Endothelial cell of umbilical vein (primary cell): ENCODE measurements around the gene MYMK. TPM values are rescaled to one million over a fixed set of nuclear protein-coding genes. Genes with fewer than 3 reads are reported as not detected.
A peak's percentile ranks its signal among the peaks of the same experiment; 100 is the strongest.

Experiments
- BruUV-seq: library from RNA; stranded (reverse); fragments of 400-500 nt; replicated peaks from 2 replicates; lab custom pipeline; 2021; lab: Mats Ljungman, UMichigan
- CTCF ChIA-PET: fragments of 300-600, 350-600 bp; sonication (Branson Sonifier 250); formaldehyde crosslinking; loops from one replicate; lab custom pipeline; 2021; ENCODE audit warnings: antibody characterized with exemption, inconsistent platforms; lab: Charles Lee
- POLR2A ChIA-PET: fragments of 300-600, 350-600 bp; sonication (Branson Sonifier 250); formaldehyde crosslinking; loops from one replicate; lab custom pipeline; 2021; ENCODE audit warnings: antibody characterized with exemption, inconsistent platforms; lab: Charles Lee
- DNase-seq: peaks from one replicate; pipeline ENCODE4 v3.0.0-alpha.2; 2011; ENCODE audit warnings: low read depth, low spot score
- FAIRE-seq: peaks from 2 replicates; lab custom pipeline; 2011; peaks lifted over from hg19 to GRCh38; lab: Jason Lieb, UNC
- H2AFZ ChIP-seq: 2 replicates; pipeline ENCODE4 v1.6.0; 2012; ENCODE audit warnings: low read depth, low read length, control low read depth, inconsistent platforms
- H3K27ac ChIP-seq: 2 replicates; pipeline ENCODE4 v1.5.1; 2011; ENCODE audit warnings: low read depth, mild to moderate bottlenecking, control low read depth, low read length, moderate library complexity; ENCODE audit not compliant: insufficient read depth
- H3K27me3 ChIP-seq, 2 experiments: 2 replicates each; pipeline versions ENCODE4 v1.6.0 to v1.6.1; 2011; ENCODE audit warnings: low read length in 2 of 2, mixed read lengths in 1 of 2; ENCODE audit not compliant: control insufficient read depth in 2 of 2, insufficient read depth in 2 of 2
- H3K36me3 ChIP-seq, 2 experiments: 2 replicates in 1 of 2; 3 replicates in 1 of 2; pipeline ENCODE4 v1.5.1; 2011; ENCODE audit warnings: low read length in 2 of 2, mild to moderate bottlenecking in 1 of 2, moderate library complexity in 1 of 2; ENCODE audit not compliant: control insufficient read depth in 2 of 2, insufficient read depth in 2 of 2; ENCODE audit errors: extremely low read depth in 1 of 2
- H3K4me1 ChIP-seq: 3 replicates; pipeline ENCODE4 v1.5.1; 2011; ENCODE audit warnings: mild to moderate bottlenecking, low read length; ENCODE audit not compliant: control insufficient read depth, insufficient read depth; ENCODE audit errors: extremely low read depth
- H3K4me2 ChIP-seq: 2 replicates; pipeline ENCODE4 v1.6.1; 2011; ENCODE audit warnings: low read length, control low read depth, mixed read lengths; ENCODE audit not compliant: insufficient read depth
- H3K4me3 ChIP-seq, 3 experiments: fragments of 200-600 bp in 1 of 3; sonication (generic), shearing (Covaris generic) in 1 of 3; replicated peaks in 1 of 3; 2 replicates each; pipeline ENCODE4 v1.5.1; 2011 to 2016; ENCODE audit warnings: control low read depth in 3 of 3, low read length in 3 of 3, mild to moderate bottlenecking in 2 of 3, inconsistent platforms in 1 of 3, low read depth in 1 of 3, moderate library complexity in 1 of 3; ENCODE audit not compliant: insufficient read depth in 1 of 3
- H3K79me2 ChIP-seq: 2 replicates; pipeline ENCODE4 v1.6.0; 2012; ENCODE audit warnings: low read length, inconsistent platforms; ENCODE audit not compliant: control insufficient read depth, insufficient read depth
- H3K9ac ChIP-seq: replicated peaks from 2 replicates; pipeline ENCODE3; 2011; ENCODE audit warnings: low read length, control low read depth; ENCODE audit not compliant: insufficient read depth; ENCODE audit errors: extremely low read depth
- H3K9me1 ChIP-seq: replicated peaks from 3 replicates; pipeline ENCODE4 v1.6.0; 2011; ENCODE audit warnings: mild to moderate bottlenecking, low read length; ENCODE audit not compliant: control insufficient read depth, insufficient read depth; ENCODE audit errors: extremely low read depth
- H3K9me3 ChIP-seq: replicated peaks from 2 replicates; pipeline ENCODE4 v1.5.1; 2012; ENCODE audit warnings: low read length, inconsistent platforms; ENCODE audit not compliant: control insufficient read depth, insufficient read depth
- H4K20me1 ChIP-seq: replicated peaks from 2 replicates; pipeline ENCODE3; 2011; ENCODE audit warnings: mild to moderate bottlenecking, low read length; ENCODE audit not compliant: control insufficient read depth, insufficient read depth; ENCODE audit errors: extremely low read depth
- JUN ChIP-seq: IDR thresholded peaks from 2 replicates; pipeline ENCODE4 v1.6.1; 2011; ENCODE audit warnings: borderline replicate concordance, low read depth; ENCODE audit not compliant: insufficient read length, insufficient read depth
- POLR2A ChIP-seq: IDR thresholded peaks from 2 replicates; pipeline ENCODE4 v1.6.1; 2012; ENCODE audit warnings: low read depth, mild to moderate bottlenecking, control low read depth, low read length
- dilution Hi-C: fragments of 300-500 bp; cut with MboI; formaldehyde crosslinking; loops from one replicate; pipeline ENCODE4 v1.15.0; 2019; ENCODE audit warnings: low sequenced_read_pairs; ENCODE audit not compliant: extremely low pct_ligation_motif_present
- intact Hi-C: fragments of 100-400 bp; cut with micrococcal nuclease; formaldehyde crosslinking; loops from one replicate; pipeline ENCODE4 v1.10.0; 2022
- polyA plus RNA-seq, 4 experiments: library from polyadenylated mRNA; depleted of rRNA in 3 of 4; stranded (reverse) in 3 of 4; unstranded in 1 of 4; fragments of >200 nt; gene quantifications; 2 replicates each; pipeline versions ENCODE4 v1.2.1 to v1.2.3, GENCODE V29; 2011 to 2012; ENCODE audit warnings: missing spikeins in 1 of 4
- total RNA-seq: library from RNA; stranded (reverse); gene quantifications from 2 replicates; pipeline ENCODE4 v1.2.3, GENCODE V29; 2021
- TF ChIP-seq, protein P1 (sequence below), 2 donors: IDR thresholded peaks; 1 replicate in 1 of 2; 2 replicates in 1 of 2; pipeline ENCODE4 v1.5.1; 2011; ENCODE audit warnings: low read length in 2 of 2, mild to moderate bottlenecking in 2 of 2, moderate library complexity in 2 of 2, control low read depth in 1 of 2, inconsistent platforms in 1 of 2, low read depth in 1 of 2; ENCODE audit not compliant: insufficient read depth in 1 of 2; ENCODE audit errors: extremely low read depth in 1 of 2

Gene MYMK
- total and polyA plus RNA-seq, 2 donors (not counting 3 experiments of a cell fraction or from before 2014, with no cell fraction given), result not detected

GRCh38 chr9:133470427-133470924, 54.3 kb downstream of the MYMK start:
- intact Hi-C loops (no loop called here), dilution Hi-C loops (no loop called here)
- Histone ChIP-seq H4K20me1 (no peaks in the 10 kb centered on the region), H2AFZ (no peak overlapping the region), H3K9me3 (no peaks in the 10 kb centered on the region), H3K9ac (no peak overlapping the region), H3K9me1 (no peaks in the 10 kb centered on the region), H3K4me1 (no peaks in the 10 kb centered on the region), H3K27ac (no peak overlapping the region), H3K79me2 (no peaks in the 10 kb centered on the region), H3K27me3 (no peaks in the 10 kb centered on the region), H3K4me2 (no peak overlapping the region), H3K36me3 (peaks cover 0 to 25% of the 10 kb centered on the region in 2 experiments), H3K4me3 (no peak overlapping the region)
- ChIA-PET CTCF (interaction anchor here (1.2 kb wide), 1 partner anchor 11 kb away, joined by 4 read pairs; no protein-coding TSS in a partner anchor), POLR2A (no interaction called here)
- no TSS peak for BruUV-seq
- no peak for DNase-seq
- FAIRE-seq, result no peak
- peak; percentile 46 for TF ChIP-seq POLR2A
- TF ChIP-seq, protein P1, sequence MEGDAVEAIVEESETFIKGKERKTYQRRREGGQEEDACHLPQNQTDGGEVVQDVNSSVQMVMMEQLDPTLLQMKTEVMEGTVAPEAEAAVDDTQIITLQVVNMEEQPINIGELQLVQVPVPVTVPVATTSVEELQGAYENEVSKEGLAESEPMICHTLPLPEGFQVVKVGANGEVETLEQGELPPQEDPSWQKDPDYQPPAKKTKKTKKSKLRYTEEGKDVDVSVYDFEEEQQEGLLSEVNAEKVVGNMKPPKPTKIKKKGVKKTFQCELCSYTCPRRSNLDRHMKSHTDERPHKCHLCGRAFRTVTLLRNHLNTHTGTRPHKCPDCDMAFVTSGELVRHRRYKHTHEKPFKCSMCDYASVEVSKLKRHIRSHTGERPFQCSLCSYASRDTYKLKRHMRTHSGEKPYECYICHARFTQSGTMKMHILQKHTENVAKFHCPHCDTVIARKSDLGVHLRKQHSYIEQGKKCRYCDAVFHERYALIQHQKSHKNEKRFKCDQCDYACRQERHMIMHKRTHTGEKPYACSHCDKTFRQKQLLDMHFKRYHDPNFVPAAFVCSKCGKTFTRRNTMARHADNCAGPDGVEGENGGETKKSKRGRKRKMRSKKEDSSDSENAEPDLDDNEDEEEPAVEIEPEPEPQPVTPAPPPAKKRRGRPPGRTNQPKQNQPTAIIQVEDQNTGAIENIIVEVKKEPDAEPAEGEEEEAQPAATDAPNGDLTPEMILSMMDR (IDR thresholded peaks at IDR 0.05; ENCODE audit: extremely low read depth in 1 of 2, insufficient read depth in 1 of 2, low read depth in 1 of 2, low read length in 2 of 2), result no peak

DNA sequence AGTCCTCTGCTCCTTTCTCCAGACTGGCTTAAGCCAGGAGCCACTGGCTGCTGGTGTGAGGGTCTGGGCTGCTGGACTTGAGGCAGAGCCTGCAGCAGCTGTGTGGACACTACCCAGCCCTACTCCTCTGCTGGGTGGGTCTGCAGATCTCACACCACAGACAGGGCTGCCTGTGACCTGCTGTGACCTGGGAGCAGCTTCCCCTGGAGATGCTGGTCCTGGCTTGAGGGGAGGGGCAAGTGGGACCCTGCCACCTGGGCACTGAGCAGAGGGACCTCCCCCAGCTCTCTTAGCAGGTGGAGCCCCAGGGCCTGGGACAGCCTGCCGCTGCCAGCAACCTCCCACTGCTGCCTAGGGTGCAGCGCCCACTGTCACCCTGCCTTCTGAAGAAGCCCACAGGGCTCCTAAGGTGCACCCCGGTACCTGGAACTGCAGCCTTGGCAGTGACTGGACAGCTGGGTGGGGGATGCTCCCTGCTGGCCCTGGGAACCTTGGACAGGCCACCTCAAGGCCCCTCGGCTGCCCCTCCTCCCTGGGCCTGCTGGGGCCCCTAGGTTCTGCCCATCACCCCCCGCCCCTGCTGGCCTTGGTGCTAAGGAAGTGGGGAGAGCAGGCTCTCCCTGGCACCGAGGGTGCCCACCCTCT, 55.9 kb downstream of the MYMK start:
- Histone ChIP-seq H3K79me2 (no peaks in the 10 kb centered on the region), H3K9ac (no peak overlapping the region), H3K4me3 (no peak overlapping the region), H3K9me3 (no peaks in the 10 kb centered on the region), H3K27ac (no peak overlapping the region), H2AFZ (no peak overlapping the region), H3K4me2 (no peak overlapping the region), H3K36me3 (peaks cover 0 to 16% of the 10 kb centered on the region in 2 experiments), H3K4me1 (no peaks in the 10 kb centered on the region), H3K27me3 (no peaks in the 10 kb centered on the region), H4K20me1 (no peaks in the 10 kb centered on the region), H3K9me1 (no peaks in the 10 kb centered on the region)
- ChIA-PET CTCF (interaction anchor here (1.2 kb wide), 2 partner anchors 9 to 13 kb away, joined by 3 to 4 read pairs; no protein-coding TSS in a partner anchor), POLR2A (no interaction called here)
- intact Hi-C loops (no loop called here), dilution Hi-C loops (no loop called here)
- no peak for DNase-seq
- FAIRE-seq, result no peak
- peak; percentile 1 for TF ChIP-seq POLR2A
- no peak for TF ChIP-seq JUN
- no TSS peak for BruUV-seq
